SK-N-SH (cell line): ENCODE measurements around the gene NACAD. TPM values are rescaled to one million over a fixed set of nuclear protein-coding genes. Genes with fewer than 3 reads are reported as not detected.
A peak's percentile ranks its signal among the peaks of the same experiment; 100 is the strongest.

Source experiments
- CTCF ChIA-PET: fragments of 300-600, 350-600 bp; formaldehyde crosslinking; extraction: SDS; loops from one replicate; lab custom pipeline; 2021; lab: Yijun Ruan, JAX
- POLR2A ChIA-PET: fragments of 350-600 bp; sonication (Branson Sonifier 250); formaldehyde crosslinking; extraction: SDS; loops from one replicate; lab custom pipeline; 2020; ENCODE audit warnings: antibody characterized with exemption, inconsistent platforms; lab: Yijun Ruan, JAX
- DNase-seq: peaks from one replicate; pipeline ENCODE4 v3.0.0; 2012
- H2AFZ ChIP-seq: fragments of 200-600 bp; sonication (generic); 2 replicates; pipeline ENCODE4 v1.8.1; 2016; ENCODE audit warnings: antibody characterized with exemption, mild to moderate bottlenecking, low read depth
- H3F3A ChIP-seq: fragments of 200-600 bp; sonication (generic); replicated peaks from 2 replicates; pipeline ENCODE3; 2016; ENCODE audit warnings: antibody characterized with exemption, mild to moderate bottlenecking; ENCODE audit not compliant: insufficient read depth
- H3K27ac ChIP-seq, 2 experiments: fragments of 200-500 bp in 1 of 2; fragments of 200-600 bp in 1 of 2; sonication (Bioruptor generic) in 1 of 2; sonication (generic), shearing (Covaris generic) in 1 of 2; 2 replicates each; pipeline versions ENCODE4 v1.5.1 to v1.6.1; 2014 to 2016; ENCODE audit warnings: low read depth in 2 of 2, inconsistent platforms in 1 of 2, low read length in 1 of 2, mild to moderate bottlenecking in 1 of 2, mixed read lengths in 1 of 2
- H3K27me3 ChIP-seq: fragments of 200-600 bp; sonication (generic), shearing (Covaris generic); 2 replicates; pipeline ENCODE4 v1.6.1; 2016; ENCODE audit warnings: mixed run types; ENCODE audit not compliant: insufficient read depth
- H3K36me3 ChIP-seq, 2 experiments: fragments of 200-500 bp in 1 of 2; fragments of 200-600 bp in 1 of 2; sonication (Bioruptor generic) in 1 of 2; sonication (generic) in 1 of 2; replicated peaks in 1 of 2; 2 replicates each; pipeline versions ENCODE3 to v1.5.1; 2014 to 2016; ENCODE audit warnings: low read length in 1 of 2, mild to moderate bottlenecking in 1 of 2; ENCODE audit not compliant: insufficient read depth in 2 of 2, control insufficient read depth in 1 of 2
- H3K4me1 ChIP-seq, 2 experiments: fragments of 200-500 bp in 1 of 2; fragments of 200-600 bp in 1 of 2; sonication (Bioruptor generic) in 1 of 2; sonication (generic), shearing (Covaris generic) in 1 of 2; 2 replicates each; pipeline versions ENCODE4 v1.5.1 to v1.6.1; 2014 to 2016; ENCODE audit warnings: low read depth in 1 of 2, low read length in 1 of 2, mixed run types in 1 of 2; ENCODE audit not compliant: insufficient read depth in 2 of 2, control insufficient read depth in 1 of 2
- H3K4me2 ChIP-seq: fragments of 200-600 bp; sonication (generic), shearing (Covaris generic); 2 replicates; pipeline ENCODE4 v1.6.1; 2017; ENCODE audit warnings: mixed run types
- H3K4me3 ChIP-seq, 2 experiments: fragments of 200-500 bp in 1 of 2; fragments of 200-600 bp in 1 of 2; sonication (Bioruptor generic) in 1 of 2; sonication (generic), shearing (Covaris generic) in 1 of 2; 2 replicates each; pipeline versions ENCODE4 v1.5.1 to v1.8.1; 2014 to 2016; ENCODE audit warnings: low read depth in 2 of 2, inconsistent platforms in 1 of 2, low read length in 1 of 2, mild to moderate bottlenecking in 1 of 2, mixed read lengths in 1 of 2, moderate library complexity in 1 of 2
- H3K79me2 ChIP-seq: fragments of 200-600 bp; sonication (generic); 2 replicates; pipeline ENCODE4 v1.8.1; 2017; ENCODE audit warnings: mild to moderate bottlenecking; ENCODE audit not compliant: insufficient read depth
- H3K9ac ChIP-seq: fragments of 200-600 bp; sonication (generic); 2 replicates; pipeline ENCODE4 v1.6.1; 2017; ENCODE audit warnings: mixed run types
- H3K9me2 ChIP-seq: fragments of 200-600 bp; sonication (generic); 2 replicates; pipeline ENCODE4 v1.6.1; 2017; ENCODE audit warnings: mixed run types
- H3K9me3 ChIP-seq: fragments of 200-600 bp; sonication (generic); 2 replicates; pipeline ENCODE4 v1.6.1; 2017; ENCODE audit warnings: mixed run types, mild to moderate bottlenecking, moderate library complexity
- H4K20me1 ChIP-seq: fragments of 200-600 bp; sonication (generic); 2 replicates; pipeline ENCODE4 v1.6.1; 2017; ENCODE audit warnings: mild to moderate bottlenecking, mixed run types; ENCODE audit not compliant: insufficient read depth
- ELF1 ChIP-seq: IDR thresholded peaks from 2 replicates; pipeline ENCODE4 v1.4.0; 2012
- EZH2phosphoT487 ChIP-seq: fragments of 200-600 bp; sonication (generic); IDR thresholded peaks from 2 replicates; pipeline ENCODE4 v1.6.1; 2017; ENCODE audit warnings: low read depth, mixed run types, mild to moderate bottlenecking, antibody characterized with exemption, moderate library complexity, borderline replicate concordance
- FOSL2 ChIP-seq: IDR thresholded peaks from 2 replicates; pipeline ENCODE4 v1.4.0; 2012; ENCODE audit warnings: low read depth, mild to moderate bottlenecking, moderate library complexity, borderline replicate concordance
- FOXJ3 ChIP-seq: sonication (generic); formaldehyde crosslinking; IDR thresholded peaks from 2 replicates; pipeline ENCODE4 v1.5.1; 2020; ENCODE audit warnings: mild to moderate bottlenecking, missing genetic modification reagents
- FOXM1 ChIP-seq: IDR thresholded peaks from 2 replicates; pipeline ENCODE4 v1.4.0; 2012; ENCODE audit warnings: low read depth, mild to moderate bottlenecking
- GABPA ChIP-seq: IDR thresholded peaks from 2 replicates; pipeline ENCODE4 v1.4.0; 2012; ENCODE audit warnings: low read depth, mild to moderate bottlenecking
- GATA2 ChIP-seq: sonication (generic); formaldehyde crosslinking; IDR thresholded peaks from 2 replicates; pipeline ENCODE4 v1.5.0; 2020; ENCODE audit warnings: mild to moderate bottlenecking, missing genetic modification reagents
- JUND ChIP-seq: IDR thresholded peaks from 2 replicates; pipeline ENCODE4 v1.4.0; 2012
- PBX3 ChIP-seq: IDR thresholded peaks from 2 replicates; pipeline ENCODE4; 2012
- RAD21 ChIP-seq: IDR thresholded peaks from 2 replicates; pipeline ENCODE4 v1.6.1; 2012; ENCODE audit warnings: mild to moderate bottlenecking, low read length
- RCOR1 ChIP-seq: fragments of 150-350 bp; IDR thresholded peaks from 2 replicates; pipeline ENCODE4 v1.6.1; 2017; ENCODE audit warnings: antibody characterized with exemption, low read length
- RFX5 ChIP-seq: IDR thresholded peaks from 2 replicates; pipeline ENCODE4 v1.6.1; 2012; ENCODE audit warnings: mild to moderate bottlenecking, improper control_type of control experiment, low read length
- TAF1 ChIP-seq: IDR thresholded peaks from 2 replicates; pipeline ENCODE4 v1.6.1; 2012; ENCODE audit warnings: low read depth, mild to moderate bottlenecking, low read length, moderate library complexity, borderline replicate concordance
- TEAD4 ChIP-seq: IDR thresholded peaks from 2 replicates; pipeline ENCODE4 v1.4.0; 2012; ENCODE audit warnings: mild to moderate bottlenecking, borderline replicate concordance; ENCODE audit not compliant: insufficient read depth
- USF1 ChIP-seq: IDR thresholded peaks from 2 replicates; pipeline ENCODE4 v1.4.0; 2012; ENCODE audit warnings: low read depth, borderline replicate concordance
- USF2 ChIP-seq: fragments of 150-350 bp; IDR thresholded peaks from 2 replicates; pipeline ENCODE4 v1.6.1; 2017; ENCODE audit warnings: antibody characterized with exemption, low read length, low read depth, borderline replicate concordance
- YY1 ChIP-seq: IDR thresholded peaks from 2 replicates; pipeline ENCODE4 v1.4.0; 2012; ENCODE audit warnings: low read depth, mild to moderate bottlenecking
- ZBTB33 ChIP-seq: IDR thresholded peaks from 2 replicates; pipeline ENCODE4 v1.4.0; 2012; ENCODE audit warnings: low read depth, borderline replicate concordance
- WGBS: methylation state at CpG from one replicate; pipeline ENCODE4 v1.1.6; 2017; ENCODE audit warnings: low lambda C conversion rate; 5-methylcytosine and 5-hydroxymethylcytosine counted together
- polyA plus RNA-seq, 3 experiments: library from polyadenylated mRNA; depleted of rRNA; stranded (reverse); fragments of >200 nt; gene quantifications; 2 replicates each; pipeline ENCODE4 v1.2.3, GENCODE V29; 2012
- TF ChIP-seq, protein P1 (sequence below): IDR thresholded peaks from 2 replicates; pipeline ENCODE4 v1.6.1; 2012; ENCODE audit warnings: mild to moderate bottlenecking, low read depth, low read length, moderate library complexity

The NACAD gene
- polyA plus RNA-seq, 1 of the 3 experiments (the other 2 are of a cell fraction) = 2.8 TPM

- TF ChIP-seq GATA2 (CRISPR knock-in tag) = no peak
Measured at GRCh38 chr7:45108863-45109262, 20.1 kb upstream of the NACAD start (continued).

GRCh38 chr7:45107356-45107755, 18.6 kb upstream of the NACAD start:
- WGBS = 86% methylated on average over 3 of the region's 3 CpGs
- POLR2A ChIA-PET = no interaction called here
- H3K9me3 ChIP-seq = no peaks in the 10 kb centered on the region
- no peak overlapping the region for H2AFZ ChIP-seq
- TF ChIP-seq RCOR1 = no peak
- no peak for TF ChIP-seq ELF1
- no peak for TF ChIP-seq RFX5
- no peak for TF ChIP-seq FOSL2
- TF ChIP-seq RAD21 = no peak
- no peak for TF ChIP-seq USF2
- no peak for TF ChIP-seq JUND
- TF ChIP-seq FOXJ3 = no peak
- no peak for TF ChIP-seq EZH2phosphoT487
- TF ChIP-seq TAF1 = no peak
- no peak for TF ChIP-seq PBX3
- TF ChIP-seq, all 33 proteins: peak for 0
- H3K4me1 ChIP-seq = peaks cover 9 to 23% of the 10 kb centered on the region in 2 experiments; a peak in 2 of 4 replicates
- peaks cover 64% of the 10 kb centered on the region for H4K20me1 ChIP-seq
- no peaks in the 10 kb centered on the region for H3K9me2 ChIP-seq
- no peak for DNase-seq
- H3K79me2 ChIP-seq = peaks cover 71% of the 10 kb centered on the region
- H3K9ac ChIP-seq = no peak overlapping the region
- CTCF ChIA-PET = no interaction called here
- no peaks in the 10 kb centered on the region for H3K27me3 ChIP-seq
- H3K4me2 ChIP-seq = no peak overlapping the region
- peaks cover 4% of the 10 kb centered on the region for H3F3A ChIP-seq
- H3K4me3 ChIP-seq = 0 out of 4 replicates have a peak overlapping the region, but pooled peaks of 1 of the 2 experiments have one; percentile 6
- no peak overlapping the region for H3K27ac ChIP-seq
- peaks cover 57 to 70% of the 10 kb centered on the region in 2 experiments for H3K36me3 ChIP-seq

- Histone ChIP-seq H3K9me3 (no peaks in the 10 kb centered on the region), H3K4me2 (no peak overlapping the region), H3K4me1 (peaks cover 7 to 21% of the 10 kb centered on the region in 2 experiments; a peak in 2 of 4 replicates), H3K27ac (no peak overlapping the region), H3K9me2 (no peaks in the 10 kb centered on the region), H3K9ac (no peak overlapping the region), H2AFZ (no peak overlapping the region), H3K79me2 (peaks cover 71% of the 10 kb centered on the region), H3F3A (no peaks in the 10 kb centered on the region), H3K36me3 (peaks cover 62 to 75% of the 10 kb centered on the region in 2 experiments), H4K20me1 (peaks cover 64% of the 10 kb centered on the region), H3K4me3 (no peak overlapping the region), H3K27me3 (no peaks in the 10 kb centered on the region)
- ChIA-PET POLR2A (no interaction called here), CTCF (no interaction called here)
- 84% methylated on average over 7 of the region's 8 CpGs for WGBS
- no peak for DNase-seq
- TF ChIP-seq FOXM1 (no peak), ZBTB33 (no peak), RFX5 (no peak), RAD21 (no peak), GABPA (no peak), YY1 (no peak), TEAD4 (no peak), USF1 (no peak), FOXJ3 (no peak)
- TF ChIP-seq, protein P1, sequence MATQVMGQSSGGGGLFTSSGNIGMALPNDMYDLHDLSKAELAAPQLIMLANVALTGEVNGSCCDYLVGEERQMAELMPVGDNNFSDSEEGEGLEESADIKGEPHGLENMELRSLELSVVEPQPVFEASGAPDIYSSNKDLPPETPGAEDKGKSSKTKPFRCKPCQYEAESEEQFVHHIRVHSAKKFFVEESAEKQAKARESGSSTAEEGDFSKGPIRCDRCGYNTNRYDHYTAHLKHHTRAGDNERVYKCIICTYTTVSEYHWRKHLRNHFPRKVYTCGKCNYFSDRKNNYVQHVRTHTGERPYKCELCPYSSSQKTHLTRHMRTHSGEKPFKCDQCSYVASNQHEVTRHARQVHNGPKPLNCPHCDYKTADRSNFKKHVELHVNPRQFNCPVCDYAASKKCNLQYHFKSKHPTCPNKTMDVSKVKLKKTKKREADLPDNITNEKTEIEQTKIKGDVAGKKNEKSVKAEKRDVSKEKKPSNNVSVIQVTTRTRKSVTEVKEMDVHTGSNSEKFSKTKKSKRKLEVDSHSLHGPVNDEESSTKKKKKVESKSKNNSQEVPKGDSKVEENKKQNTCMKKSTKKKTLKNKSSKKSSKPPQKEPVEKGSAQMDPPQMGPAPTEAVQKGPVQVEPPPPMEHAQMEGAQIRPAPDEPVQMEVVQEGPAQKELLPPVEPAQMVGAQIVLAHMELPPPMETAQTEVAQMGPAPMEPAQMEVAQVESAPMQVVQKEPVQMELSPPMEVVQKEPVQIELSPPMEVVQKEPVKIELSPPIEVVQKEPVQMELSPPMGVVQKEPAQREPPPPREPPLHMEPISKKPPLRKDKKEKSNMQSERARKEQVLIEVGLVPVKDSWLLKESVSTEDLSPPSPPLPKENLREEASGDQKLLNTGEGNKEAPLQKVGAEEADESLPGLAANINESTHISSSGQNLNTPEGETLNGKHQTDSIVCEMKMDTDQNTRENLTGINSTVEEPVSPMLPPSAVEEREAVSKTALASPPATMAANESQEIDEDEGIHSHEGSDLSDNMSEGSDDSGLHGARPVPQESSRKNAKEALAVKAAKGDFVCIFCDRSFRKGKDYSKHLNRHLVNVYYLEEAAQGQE = no peak
Measured at GRCh38 chr7:45106820-45107219, 18.1 kb upstream of the NACAD start.
